GM12891 (cell line): ENCODE data around the gene CAMKMT.

Experiments used
- DNase-seq: peaks from one replicate; pipeline ENCODE4 v3.0.0; 2011; ENCODE audit warnings: low spot score; ENCODE audit not compliant: insufficient read length
- FAIRE-seq: peaks from 2 replicates; lab custom pipeline; 2011; peaks lifted over from hg19 to GRCh38; lab: Jason Lieb, UNC
- PAX5 ChIP-seq: IDR thresholded peaks from 2 replicates; pipeline ENCODE4 v1.6.1; 2011; ENCODE audit warnings: low read length, moderate library complexity, mild to moderate bottlenecking; ENCODE audit not compliant: insufficient read depth, severe bottlenecking
- POLR2A ChIP-seq: IDR thresholded peaks from 2 replicates; pipeline ENCODE4 v1.6.1; 2011; ENCODE audit warnings: low read depth, low read length, control low read depth
- POLR2AphosphoS5 ChIP-seq: IDR thresholded peaks from 2 replicates; pipeline ENCODE4 v1.6.1; 2011; ENCODE audit warnings: low read depth, low read length, control low read depth
- POU2F2 ChIP-seq: IDR thresholded peaks from 2 replicates; pipeline ENCODE4 v1.6.1; 2011; ENCODE audit warnings: low read depth, mild to moderate bottlenecking, control low read depth, low read length, moderate library complexity
- SPI1 ChIP-seq: IDR thresholded peaks from 2 replicates; pipeline ENCODE4 v1.6.1; 2011; ENCODE audit warnings: low read depth, low read length, control low read depth
- TAF1 ChIP-seq: IDR thresholded peaks from 2 replicates; pipeline ENCODE4 v1.6.1; 2011; ENCODE audit warnings: low read depth, low read length, control low read depth

CAMKMT gene

DNA sequence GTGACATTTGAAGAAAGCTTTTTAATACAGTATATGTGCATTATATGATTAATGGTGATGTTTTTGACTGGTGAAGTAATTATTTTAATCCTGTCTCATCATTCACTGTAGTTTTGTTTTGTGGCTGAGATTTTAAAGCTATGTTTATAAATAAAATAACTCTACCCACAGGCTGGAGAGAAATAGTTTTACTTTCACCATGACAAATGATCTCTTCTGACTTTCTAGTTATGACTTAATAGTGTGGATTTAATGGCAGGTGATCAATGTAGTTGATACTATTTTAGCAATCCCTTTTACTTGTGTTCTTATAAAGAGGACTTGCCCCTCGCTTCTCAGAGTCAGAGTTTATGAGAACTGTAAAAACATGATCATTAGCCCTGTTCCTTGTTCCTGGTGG, 290.2 kb downstream of the CAMKMT start:
- TF ChIP-seq TAF1: no peak
- DNase-seq (no peak), FAIRE-seq (peak; percentile 59)

DNA sequence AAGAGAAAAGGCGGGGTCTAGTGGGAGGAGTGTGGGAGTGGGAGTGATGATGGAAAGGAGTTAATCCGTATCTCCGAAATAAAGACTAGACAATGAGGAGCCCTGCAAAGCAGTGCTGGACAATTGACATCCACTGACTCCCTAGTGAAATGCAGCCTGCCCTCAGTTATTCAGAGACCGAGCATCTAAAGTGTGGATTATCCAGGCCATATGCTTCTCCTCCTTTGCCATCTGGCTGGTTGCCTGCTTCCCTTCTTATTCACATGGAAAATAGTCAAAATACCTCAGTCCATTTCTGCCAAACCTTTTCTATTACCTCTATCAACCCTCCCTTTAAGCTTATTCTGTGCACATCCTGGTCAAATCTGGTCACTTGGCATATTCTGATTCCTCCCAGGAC, 291.0 kb downstream of the CAMKMT start:
- FAIRE-seq: no peak
- DNase-seq: no peak
- no peak for TF ChIP-seq PAX5
- TF ChIP-seq TAF1: no peak
- no peak for TF ChIP-seq POLR2AphosphoS5
- no peak for TF ChIP-seq POU2F2
- no peak for TF ChIP-seq POLR2A
- no peak for TF ChIP-seq SPI1

DNA sequence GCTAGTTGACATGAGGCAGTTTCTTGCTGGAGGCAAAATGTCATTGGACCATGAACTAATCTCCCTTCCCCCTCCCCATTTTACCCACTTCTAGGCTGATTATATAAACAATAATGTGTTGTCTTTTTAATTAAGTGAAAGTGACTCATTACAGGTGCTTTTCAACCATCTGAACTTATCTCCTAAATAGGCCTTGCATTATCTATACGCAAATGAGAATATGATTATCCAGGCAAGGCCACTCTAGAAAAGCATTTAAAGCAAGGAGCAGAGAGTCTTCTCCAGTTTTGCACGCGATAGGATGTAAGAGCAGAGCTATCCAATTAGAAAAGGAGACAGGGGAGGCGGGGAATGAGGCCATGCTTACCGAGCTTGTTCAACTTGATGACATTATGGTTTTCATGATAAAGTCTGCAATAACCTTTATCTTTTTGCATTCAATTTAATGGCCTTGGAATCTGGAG, 293.7 kb downstream of the CAMKMT start:
- TF ChIP-seq POLR2A (no peak), POU2F2 (no peak), TAF1 (no peak), POLR2AphosphoS5 (no peak), SPI1 (no peak)
- no peak for DNase-seq
- no peak for FAIRE-seq

DNA sequence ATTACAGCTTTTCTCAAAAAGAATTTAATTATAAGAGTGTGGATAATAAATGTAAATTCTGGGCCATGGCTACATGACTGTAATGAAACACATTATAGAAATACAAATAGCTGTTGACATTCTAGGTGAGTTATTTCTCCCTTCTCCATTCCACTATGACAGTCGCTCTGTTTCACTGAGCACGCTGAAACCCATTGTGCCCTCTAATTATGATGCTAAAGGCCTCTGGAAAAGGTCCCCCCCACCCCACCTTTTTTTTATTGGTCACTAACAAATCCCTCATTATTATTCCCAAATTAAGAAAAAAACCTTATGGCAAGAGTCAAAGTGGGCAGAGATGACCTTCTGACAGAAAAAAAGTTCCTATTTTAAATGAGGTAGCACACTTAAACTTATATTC, 294.7 kb downstream of the CAMKMT start:
- no peak for TF ChIP-seq POU2F2
- TF ChIP-seq PAX5: no peak
- TF ChIP-seq SPI1: no peak
- TF ChIP-seq POLR2AphosphoS5: no peak
- TF ChIP-seq POLR2A: no peak
- no peak for TF ChIP-seq TAF1
- DNase-seq (no peak), FAIRE-seq (no peak)

DNA sequence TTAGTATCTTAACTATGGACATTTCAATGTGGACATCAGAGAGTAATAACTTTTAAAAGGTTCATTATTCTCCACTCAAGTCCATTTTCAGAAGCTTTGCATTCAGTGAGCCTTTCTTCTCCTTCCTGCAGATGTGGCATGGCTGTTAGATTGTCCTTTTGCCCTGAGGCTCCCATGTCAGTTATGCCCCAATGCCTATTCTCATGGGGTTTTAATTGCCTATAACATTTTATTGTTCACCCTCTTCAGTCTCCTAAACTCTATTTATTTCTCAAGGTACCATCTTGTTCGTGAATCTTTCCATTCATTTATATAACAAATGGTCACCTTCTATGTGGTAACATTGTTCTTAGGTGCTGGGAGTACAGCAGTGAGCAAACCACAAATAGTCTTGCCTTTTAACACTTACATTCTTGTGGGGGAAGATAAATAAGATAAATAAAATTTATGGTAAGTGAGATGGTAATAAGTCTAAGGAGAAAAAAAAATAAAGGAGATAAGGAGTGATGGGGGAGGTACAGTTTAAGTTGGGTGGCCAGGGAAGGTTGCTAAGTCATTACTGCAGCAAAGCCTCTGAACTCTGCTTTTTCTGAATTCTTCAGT, 301.8 kb downstream of the CAMKMT start:
- DNase-seq (no peak), FAIRE-seq (no peak)
- TF ChIP-seq POLR2A (no peak), SPI1 (no peak), PAX5 (no peak), TAF1 (no peak), POU2F2 (no peak), POLR2AphosphoS5 (no peak)

DNA sequence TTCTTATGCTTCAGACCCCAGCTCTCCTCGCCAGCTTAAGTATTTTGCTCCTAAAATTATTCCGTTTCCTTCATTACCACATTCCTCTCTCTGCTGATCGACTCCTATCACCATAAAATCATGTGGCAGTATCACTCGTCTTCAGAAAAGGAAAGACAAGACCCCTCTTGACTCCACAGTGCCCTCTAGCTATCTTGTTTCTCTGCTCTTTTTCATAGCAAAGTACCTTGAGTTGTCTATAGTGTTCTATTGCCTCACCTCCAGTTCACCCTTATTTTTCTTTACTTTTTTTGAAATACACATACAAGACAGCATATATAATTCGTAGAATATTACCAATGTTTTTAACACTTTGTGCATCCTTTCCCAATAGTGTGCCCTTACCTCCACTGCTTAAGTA, 306.6 kb downstream of the CAMKMT start:
- DNase-seq (no peak), FAIRE-seq (no peak)
- TF ChIP-seq POLR2A (no peak), TAF1 (no peak), PAX5 (no peak), POU2F2 (no peak), SPI1 (no peak), POLR2AphosphoS5 (no peak)

DNA sequence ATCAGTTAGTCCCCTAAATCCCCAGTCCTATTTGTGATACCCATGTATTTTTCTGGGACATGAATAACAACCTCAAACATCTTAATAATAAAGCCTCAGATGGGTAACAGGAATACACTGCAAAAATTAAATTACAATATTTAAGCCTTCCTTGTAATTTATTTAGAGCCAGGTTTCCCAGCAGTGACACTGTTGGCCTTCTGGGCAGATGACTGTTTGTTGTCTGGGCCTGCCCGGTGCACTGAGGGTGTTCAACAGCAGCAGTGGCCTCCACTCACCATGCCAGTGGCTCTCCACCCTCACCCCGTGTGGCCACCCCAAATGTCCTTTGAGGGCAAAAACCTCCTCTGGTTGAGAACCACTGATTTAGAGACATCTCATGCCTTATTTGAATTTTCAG, 309.5 kb downstream of the CAMKMT start:
- DNase-seq: no peak
- no peak for FAIRE-seq
- TF ChIP-seq SPI1 (no peak), TAF1 (no peak), POU2F2 (no peak)

DNA sequence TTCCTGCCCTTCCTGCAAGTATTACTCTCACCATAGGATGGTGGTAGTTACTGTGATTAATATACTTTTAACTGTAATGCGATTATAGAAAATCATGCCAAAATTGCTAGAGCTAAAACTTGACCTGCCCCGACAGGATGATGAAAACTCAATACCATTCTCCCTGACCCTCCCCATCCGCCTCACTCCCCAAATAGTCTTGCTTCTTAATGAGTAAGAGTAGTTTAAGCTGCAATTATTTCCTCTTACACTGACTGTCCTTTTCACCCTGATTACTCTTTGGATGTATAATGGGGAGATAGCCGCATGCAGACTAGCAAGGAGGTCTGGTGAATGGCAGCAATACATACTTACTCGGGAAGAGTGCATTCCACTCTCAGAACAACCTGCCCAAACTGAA, 310.2 kb downstream of the CAMKMT start:
- FAIRE-seq: peak; percentile 54
- TF ChIP-seq SPI1: no peak
- TF ChIP-seq PAX5: no peak
- no peak for TF ChIP-seq POLR2AphosphoS5
- TF ChIP-seq TAF1: no peak
- no peak for TF ChIP-seq POU2F2
- no peak for TF ChIP-seq POLR2A
- no peak for DNase-seq

DNA sequence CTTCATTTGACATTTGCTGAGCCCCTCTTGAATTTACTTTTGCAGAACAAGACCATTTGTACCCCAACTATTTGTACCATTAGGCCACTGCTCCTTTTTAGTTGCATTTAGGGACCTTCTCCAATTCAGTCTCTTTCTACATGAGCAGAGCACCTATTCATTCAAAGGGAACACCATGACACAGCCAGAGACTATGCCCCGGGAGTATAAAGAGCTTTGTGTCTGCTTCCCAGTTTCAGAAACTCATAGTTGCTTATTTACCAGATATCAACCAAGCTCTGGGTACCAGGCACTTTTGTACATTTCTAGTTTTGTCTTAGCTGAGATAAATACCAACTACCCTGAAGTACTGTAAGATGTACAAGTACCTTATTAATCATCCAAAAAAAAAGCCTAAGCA, 310.7 kb downstream of the CAMKMT start:
- DNase-seq (no peak), FAIRE-seq (no peak)
- TF ChIP-seq TAF1: no peak

DNA sequence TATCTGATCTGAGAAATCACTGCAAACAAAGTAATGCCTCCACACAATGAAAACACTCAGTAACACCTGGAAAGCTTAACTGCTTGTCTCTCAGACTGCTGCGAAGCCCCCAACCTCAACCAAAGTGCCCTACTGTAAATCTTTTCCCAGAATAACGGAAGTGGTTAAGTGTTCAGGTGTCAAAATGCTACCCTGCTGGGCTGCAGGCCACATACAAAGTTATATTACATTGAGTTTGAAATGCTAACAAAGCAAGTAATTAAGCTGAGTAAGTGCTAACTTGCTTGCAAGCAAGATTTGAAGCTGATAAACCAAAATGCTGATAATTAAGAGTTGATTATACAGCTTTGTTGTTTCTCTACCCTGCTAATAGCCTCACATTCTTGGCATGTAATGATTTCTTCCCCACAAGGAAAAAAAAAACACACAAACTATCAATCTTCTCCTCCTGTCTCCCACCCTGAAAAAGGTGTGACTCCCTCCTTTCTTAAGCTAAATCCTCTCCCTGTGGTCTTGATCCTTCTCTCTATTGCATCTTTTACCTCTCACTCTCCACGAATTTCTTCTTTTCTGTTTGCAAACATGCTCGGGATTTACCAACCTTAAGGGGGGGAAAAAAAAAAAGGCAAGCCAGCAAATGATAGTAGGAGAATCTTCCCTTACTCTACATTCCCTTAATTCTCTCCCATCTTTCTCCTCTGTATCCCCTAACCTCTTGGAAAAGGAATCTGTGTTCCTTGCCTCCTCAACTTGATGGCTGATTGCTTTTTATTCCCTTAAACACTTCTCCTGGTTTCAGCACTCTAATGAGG, 312.9 kb downstream of the CAMKMT start:
- TF ChIP-seq TAF1: no peak
- no peak for TF ChIP-seq POLR2AphosphoS5
- no peak for TF ChIP-seq PAX5
- TF ChIP-seq SPI1: no peak
- TF ChIP-seq POU2F2: no peak
- TF ChIP-seq POLR2A: no peak
- FAIRE-seq: no peak

DNA sequence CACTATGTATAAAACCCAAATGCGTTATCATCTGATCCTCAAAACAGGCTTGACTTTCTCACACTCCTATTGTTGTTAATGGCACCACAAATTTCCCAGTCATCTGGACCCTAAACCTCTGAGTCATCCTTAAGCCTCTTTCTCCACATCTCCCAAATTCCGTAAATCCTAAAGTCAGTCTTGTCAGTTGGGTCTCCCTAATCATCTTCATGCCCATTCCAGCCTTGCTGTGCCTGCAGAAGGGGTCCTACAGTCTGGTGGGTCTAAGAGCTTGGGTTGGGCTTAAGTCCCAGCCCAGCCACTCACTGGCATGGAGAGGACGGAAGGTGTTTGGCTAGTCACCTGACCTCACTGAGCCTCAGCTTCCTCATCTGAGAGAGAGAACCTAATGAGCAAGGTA, 314.6 kb downstream of the CAMKMT start:
- FAIRE-seq (no peak), DNase-seq (no peak)
- no peak for TF ChIP-seq POLR2A

More for the DNA sequence above, 312.9 kb downstream of the CAMKMT start:
- DNase-seq: no peak
